ENCODE data around the gene DHRS12. TPM values are rescaled to one million over a fixed set of nuclear protein-coding genes. Genes with fewer than 3 reads are reported as not detected.

The DHRS12 gene
- total RNA-seq, 1 experiment from 2014 or later: 2.7 TPM

DNA sequence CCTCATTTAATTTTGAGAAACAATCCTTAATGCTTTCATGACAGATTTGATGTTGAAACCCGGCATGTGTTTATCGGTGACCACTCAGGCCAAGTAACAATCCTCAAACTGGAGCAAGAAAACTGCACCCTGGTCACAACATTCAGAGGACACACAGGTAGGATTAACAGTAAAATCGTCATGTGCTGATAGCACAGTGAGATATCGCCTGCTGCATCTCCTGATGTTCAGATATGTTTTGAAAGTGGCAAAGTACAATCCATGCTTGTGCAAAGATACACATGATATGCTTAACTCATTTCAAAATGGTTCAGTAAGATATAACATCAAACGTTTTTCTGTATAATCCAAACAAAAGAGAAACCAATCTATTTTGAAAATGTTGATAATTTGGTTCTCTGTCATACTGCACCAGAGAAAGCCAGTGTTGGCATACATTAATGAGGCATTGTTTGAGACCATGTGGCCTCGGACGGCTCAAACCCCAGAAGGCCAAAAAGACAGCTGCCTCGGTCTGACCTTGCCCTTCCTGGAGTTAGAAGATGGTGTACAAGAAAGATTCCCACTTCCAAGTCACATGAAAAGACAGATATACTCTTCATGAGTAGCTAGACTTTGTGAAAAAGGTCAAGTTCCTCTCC is 76.2 kb downstream of the DHRS12 start:
- no peak for DNase-seq (ENCODE audit: low spot score)

GRCh38 chr13:51726446-51727193 is 77.3 kb downstream of the DHRS12 start:
- no peak for DNase-seq (ENCODE audit: low spot score)

GRCh38 chr13:51724721-51725120 is 79.2 kb downstream of the DHRS12 start:
- no peak for DNase-seq (ENCODE audit: low spot score)

DNA sequence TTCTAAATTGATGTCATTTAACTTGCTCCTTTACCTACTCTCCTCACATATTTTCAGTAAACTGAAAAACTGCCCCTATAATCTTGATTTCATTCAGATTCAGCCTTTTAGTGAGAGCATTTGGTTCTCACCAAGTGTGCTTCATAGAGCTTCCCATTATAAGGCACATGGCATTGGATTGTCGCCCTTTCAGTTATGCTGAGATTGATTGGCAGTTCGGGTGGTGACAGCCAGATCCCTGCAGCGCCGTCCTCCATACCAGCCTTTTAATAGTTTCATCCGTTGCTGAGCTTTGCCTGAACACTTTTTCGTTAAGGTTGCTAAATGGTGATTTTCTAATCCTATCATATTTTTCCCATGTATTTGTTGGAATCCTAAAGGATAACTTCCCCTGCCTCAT is 80.4 kb downstream of the DHRS12 start:
- no peak for DNase-seq (ENCODE audit: low spot score)

DNA sequence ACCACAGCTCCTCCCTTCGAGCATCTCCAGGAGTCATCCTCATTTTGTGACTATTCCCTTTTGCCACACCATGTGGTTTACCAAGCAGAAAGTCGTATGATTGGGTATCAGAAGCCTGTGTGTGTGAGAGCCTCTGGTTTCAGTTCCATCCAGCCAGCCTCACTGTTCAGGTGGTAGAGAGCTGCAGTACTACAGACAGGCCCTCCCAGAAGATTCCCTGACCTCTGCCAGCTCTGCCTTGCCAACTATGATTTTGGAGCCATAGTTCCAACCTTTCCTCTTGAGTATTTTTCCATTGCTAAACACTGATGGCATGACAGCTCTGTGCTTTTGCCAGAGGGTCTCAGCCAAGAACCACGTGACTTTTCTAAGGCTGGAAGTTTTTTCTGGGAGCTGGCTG is 82.5 kb downstream of the DHRS12 start:
- DNase-seq (ENCODE audit: low spot score): no peak

GRCh38 chr13:51719394-51719793 is 84.6 kb downstream of the DHRS12 start:
- DNase-seq (ENCODE audit: low spot score): no peak

Other genes with a start within 250 kb of the DHRS12 start
- gene WDFY2, start 219.7 kb downstream of the DHRS12 start, total RNA-seq (2014; rRNA removed; shearing (Covaris generic)): 0.68 and 1.3 TPM in 2 replicates
- gene TMEM272, start 41.0 kb upstream of the DHRS12 start, total RNA-seq (2014; rRNA removed; shearing (Covaris generic)): not detected in 2 replicates
- not detected in 2 replicates for gene CCDC70, start 57.8 kb upstream of the DHRS12 start, total RNA-seq (2014; rRNA removed; shearing (Covaris generic))
- gene ATP7B, start 207.3 kb upstream of the DHRS12 start, total RNA-seq (2014; rRNA removed; shearing (Covaris generic)): 1.8 and 2.4 TPM in 2 replicates
- gene ALG11, start 208.2 kb upstream of the DHRS12 start, total RNA-seq (2014; rRNA removed; shearing (Covaris generic)): 17.6 and 22.3 TPM in 2 replicates
- gene UTP14C, start 220.5 kb upstream of the DHRS12 start, total RNA-seq (2014; rRNA removed; shearing (Covaris generic)): 4.2 and 5.0 TPM in 2 replicates